KBM-7 (cell line): ENCODE results near the gene CDS2.

Experiments
- DNase-seq: peaks from one replicate; pipeline ENCODE4 v3.0.0-alpha.2; 2015
- in situ Hi-C: fragments of 300-500 bp; cut with MboI; formaldehyde crosslinking; loops from 2 replicates; pipeline ENCODE4 v1.14.3; 2020; ENCODE audit warnings: low sequenced_read_pairs, low pct_unique_long_range_greater_than_20kb, mixed read lengths

The CDS2 gene

DNA sequence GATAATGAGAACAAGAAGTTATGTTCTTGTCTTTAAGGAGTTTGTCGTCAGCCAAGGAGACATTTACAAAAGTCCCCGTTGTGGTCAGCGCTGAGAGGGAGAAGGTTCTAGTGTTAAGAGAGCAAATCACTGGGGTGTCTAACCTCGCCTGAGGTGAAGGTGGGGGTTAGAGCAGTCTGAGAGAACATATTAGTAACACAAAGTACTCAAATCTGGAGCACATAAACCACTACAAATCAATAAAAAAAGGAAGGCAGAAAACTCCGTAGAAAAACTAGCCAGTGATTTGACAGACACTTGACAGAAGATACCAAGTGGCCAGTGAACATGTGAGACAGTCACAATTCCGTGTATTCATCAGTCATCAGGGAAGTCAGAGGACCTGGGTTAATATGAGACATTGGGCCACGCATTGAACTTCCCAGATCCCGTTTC is 45.4 kb downstream of the CDS2 start:
- in situ Hi-C loops, result no loop called here
- no peak for DNase-seq

DNA sequence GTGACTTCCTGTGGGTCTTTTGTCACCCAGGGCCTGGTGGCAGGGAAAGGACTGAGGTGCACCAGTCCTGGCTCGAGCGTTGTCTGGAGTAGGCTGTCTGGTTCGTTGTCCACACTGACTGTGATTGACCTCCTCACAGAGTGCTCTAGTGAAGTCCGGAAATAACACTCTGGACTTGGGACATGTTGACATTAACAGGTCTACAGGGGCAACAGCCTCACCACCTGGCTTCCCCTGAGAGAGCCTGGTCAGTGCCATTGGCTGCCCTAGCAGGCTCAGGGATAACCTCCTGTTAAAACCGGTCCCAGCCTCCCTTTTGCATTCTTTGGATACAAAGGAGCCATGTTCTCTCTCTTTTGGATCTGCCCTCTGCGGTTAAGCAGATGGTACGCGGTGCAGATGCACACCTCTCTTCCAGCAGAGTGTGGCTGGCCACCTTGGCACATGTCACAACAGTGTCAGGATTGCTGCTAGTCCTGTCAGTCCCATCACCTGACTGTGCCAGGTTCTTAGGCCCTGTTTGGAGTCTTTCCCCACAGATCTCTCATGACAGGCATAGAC is 46.2 kb downstream of the CDS2 start:
- in situ Hi-C loops, result no loop called here
- DNase-seq, result no peak

DNA sequence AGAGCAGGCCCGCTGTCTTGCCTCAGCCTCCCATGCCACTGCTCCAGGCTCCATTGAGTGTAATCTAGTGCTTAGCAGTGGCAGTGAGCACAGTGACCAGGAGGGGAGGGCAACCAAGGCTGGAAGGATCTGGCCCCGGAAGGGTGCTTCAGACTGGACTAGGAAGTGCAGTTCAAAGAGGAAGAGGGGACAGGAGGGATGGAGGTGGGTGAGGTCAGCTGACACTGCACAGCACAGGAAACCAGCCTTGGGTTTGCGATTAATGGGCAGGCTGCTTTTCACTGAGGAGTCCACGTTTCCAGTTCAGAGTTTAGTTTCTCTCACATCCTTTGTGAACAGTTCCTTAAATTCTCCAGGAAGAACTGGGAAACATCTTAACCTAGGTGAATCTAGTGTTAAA is 46.9 kb downstream of the CDS2 start:
- DNase-seq, result no peak

DNA sequence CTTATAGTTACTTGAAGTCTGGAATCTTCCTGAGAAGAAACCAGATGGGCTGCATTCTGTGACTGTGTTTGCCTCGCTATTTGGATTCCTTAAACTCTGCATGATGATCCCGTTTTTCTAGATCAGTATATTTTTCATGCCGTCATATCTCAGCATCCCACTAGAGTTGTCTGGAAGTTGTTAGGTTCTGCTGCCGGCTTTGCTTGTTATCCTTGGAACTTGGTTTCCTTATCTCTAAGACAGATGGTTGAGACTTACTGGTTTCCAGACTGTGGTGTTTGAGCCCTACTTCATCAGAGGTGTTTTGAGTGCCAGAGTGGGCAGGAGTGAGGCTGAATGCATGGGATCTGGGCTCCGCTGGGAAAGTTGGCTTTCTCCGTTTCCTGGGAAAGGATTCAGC is 50.3 kb downstream of the CDS2 start:
- DNase-seq, result no peak
- in situ Hi-C loops, result no loop called here

More for the DNA sequence above, 46.9 kb downstream of the CDS2 start:
- in situ Hi-C loops, result no loop called here

DNA sequence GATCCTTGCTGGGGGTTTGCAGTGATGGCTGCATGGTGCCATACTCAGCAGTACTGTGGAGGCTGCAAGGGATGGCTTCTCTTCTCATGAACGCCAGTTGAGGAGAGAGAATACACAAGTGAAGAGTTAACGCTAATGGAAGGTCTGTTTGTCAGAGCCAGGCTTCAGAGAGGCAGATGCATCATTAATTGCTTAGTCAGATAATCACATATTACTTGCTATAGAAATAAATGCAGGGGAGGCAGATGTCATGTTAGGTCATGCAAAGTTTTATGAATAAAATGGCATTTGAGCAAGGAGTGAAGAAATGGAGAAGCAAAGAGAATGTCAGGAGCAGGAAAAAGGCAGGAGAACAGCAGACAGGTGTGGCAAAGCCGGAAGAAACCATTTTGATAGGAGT is 51.2 kb downstream of the CDS2 start:
- DNase-seq, result no peak
- in situ Hi-C loops, result no loop called here

DNA sequence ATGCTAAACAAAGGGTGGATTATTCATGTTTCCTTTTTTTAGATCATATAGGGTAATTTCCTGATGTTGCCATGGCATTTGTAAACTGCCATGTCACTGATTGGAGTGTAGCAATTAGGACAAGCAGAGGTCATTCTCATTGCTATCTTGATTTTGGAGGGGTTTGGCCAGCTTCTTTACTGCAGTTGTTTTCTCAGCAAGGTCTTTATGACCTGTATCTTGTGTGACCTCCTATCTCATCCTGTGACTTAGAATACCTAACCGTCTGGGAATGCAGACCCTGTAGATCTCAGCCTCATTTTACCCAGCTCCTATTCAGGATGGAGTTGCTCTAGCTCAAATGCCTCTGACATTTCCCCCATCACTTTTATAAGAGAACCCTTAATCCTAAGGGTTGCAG is 53.6 kb downstream of the CDS2 start:
- DNase-seq, result no peak
- in situ Hi-C loops, result loop anchor here (10.0 kb wide), 1 partner anchor 46 kb away; no protein-coding TSS in a partner anchor

DNA sequence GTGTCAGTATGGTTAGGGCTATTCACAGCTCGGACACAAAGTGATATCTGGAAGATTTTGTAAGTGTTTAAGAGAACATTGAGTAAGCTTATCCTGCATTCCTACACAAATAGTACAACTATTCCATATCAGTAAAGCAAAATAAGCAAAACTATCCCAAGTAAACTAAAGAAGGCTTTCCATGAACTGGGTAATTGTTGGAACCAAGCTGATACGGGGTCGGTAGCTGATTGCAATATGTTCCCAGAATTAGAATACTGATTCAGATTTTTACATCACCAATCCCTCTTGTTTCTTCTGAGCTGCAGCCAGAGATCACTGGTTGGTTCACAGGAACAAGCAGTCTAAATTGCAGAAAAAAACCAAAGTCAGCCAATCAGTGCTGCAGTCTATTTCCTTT is 54.1 kb downstream of the CDS2 start:
- in situ Hi-C loops, result loop anchor here (10.0 kb wide), 1 partner anchor 46 kb away; no protein-coding TSS in a partner anchor
- DNase-seq, result no peak

DNA sequence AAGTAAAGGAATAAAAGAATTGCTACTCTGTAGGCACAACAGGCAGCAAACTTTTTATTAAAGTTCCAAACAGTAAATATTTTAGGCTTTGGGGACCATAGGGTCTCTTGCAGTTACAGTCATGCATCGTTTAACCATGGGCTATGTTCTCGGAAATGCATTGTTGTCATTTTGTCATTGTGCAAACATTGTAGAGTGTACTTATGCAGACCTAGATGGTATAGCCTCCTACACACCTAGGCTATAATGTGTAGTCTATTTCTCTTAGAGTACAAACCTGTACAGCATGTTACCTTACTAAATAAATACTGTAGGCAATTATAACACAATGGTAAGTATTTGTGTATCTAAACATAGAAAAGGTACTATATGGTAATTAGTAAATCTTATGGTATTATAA is 54.7 kb downstream of the CDS2 start:
- in situ Hi-C loops, result loop anchor here (10.0 kb wide), 1 partner anchor 47 kb away; no protein-coding TSS in a partner anchor
- no peak for DNase-seq

DNA sequence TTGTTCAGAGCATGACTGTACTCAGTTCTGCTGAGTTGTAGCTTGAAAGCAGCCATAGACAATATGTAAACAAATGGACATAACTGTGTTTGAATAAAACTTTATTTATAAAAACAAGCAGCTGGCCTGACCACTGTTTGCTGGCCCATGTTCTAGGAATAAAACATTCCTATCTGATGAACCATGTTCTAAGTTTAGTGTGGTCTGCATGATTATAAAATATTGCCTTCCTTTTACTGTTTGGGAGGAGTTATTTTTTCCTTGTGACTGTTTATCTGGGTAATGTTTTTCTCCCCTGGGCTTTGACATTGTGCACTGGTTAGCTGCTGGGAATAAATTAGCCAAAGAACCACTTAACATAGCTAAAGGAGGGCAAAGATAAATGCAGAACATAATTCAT is 55.1 kb downstream of the CDS2 start:
- DNase-seq, result no peak

DNA sequence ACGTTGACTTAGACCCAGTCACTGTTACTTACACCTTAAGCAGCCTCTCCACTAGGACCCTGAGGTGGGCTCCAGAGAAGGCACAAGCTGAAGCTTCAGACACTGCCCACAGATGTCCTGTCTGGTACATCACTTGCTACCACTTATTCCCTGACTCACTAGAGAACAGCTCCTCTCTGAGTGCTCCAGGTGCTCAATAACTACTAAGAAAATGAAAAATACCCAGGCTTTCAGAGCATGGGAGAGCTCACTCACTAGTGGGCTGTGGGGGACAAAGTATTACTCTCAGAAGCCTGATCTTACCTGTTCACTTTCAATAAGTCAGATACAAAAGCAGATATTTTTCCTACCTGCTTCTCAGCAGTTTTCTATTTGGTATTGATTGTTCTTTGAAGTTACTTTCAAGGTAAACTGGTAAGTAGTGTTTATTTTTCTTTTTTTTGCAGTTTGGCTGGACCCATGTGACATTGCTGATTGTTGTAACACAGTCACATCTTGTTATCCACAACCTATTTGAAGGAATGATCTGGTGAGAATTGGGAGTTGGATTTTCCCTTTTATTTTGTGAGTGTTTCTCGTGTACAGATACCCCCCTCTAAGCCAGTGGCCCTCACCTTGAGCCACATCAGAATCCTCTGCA is 55.9 kb downstream of the CDS2 start:
- in situ Hi-C loops, result loop anchor here (10.0 kb wide), 1 partner anchor 48 kb away; no protein-coding TSS in a partner anchor

More for the DNA sequence above, 55.1 kb downstream of the CDS2 start:
- in situ Hi-C loops, result loop anchor here (10.0 kb wide), 1 partner anchor 47 kb away; no protein-coding TSS in a partner anchor

DNA sequence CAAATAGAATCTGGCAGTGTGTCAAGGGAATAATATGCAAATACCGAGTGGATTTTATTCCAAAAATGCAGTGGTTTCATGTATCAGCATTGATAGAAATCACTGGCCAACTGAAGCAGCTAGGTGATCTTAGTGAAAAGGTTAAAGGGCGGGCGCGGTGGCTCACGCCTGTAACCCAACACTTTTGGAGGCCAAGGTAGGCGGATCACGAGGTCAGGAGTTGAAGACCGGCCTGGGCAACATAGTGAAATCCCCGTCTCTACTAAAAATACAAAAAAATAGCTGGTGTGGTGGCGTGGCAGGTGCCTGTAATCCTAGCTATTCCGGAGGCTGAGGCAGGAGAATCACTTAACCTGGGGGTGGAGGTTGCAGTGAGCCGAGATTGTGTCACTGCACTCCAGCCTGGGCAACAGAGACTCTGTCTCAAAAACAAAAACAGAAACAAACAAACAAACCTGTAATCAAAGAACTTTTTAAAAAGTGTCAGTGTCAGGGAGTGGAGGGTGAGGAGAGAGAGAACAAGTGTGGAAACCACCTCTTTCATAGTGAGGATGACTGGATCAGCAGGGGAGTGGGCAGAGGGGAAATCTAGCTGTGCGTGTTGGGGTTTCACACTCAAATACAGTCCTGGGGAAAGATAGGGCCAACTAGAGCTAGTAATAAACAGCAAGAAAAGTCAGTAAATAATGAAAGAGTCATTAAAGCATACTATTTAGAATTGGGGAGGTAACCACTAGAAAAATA is 57.1 kb downstream of the CDS2 start:
- in situ Hi-C loops, result loop anchor here (10.0 kb wide), 1 partner anchor 49 kb away; no protein-coding TSS in a partner anchor

More for the DNA sequence above, 55.9 kb downstream of the CDS2 start:
- no peak for DNase-seq

DNA sequence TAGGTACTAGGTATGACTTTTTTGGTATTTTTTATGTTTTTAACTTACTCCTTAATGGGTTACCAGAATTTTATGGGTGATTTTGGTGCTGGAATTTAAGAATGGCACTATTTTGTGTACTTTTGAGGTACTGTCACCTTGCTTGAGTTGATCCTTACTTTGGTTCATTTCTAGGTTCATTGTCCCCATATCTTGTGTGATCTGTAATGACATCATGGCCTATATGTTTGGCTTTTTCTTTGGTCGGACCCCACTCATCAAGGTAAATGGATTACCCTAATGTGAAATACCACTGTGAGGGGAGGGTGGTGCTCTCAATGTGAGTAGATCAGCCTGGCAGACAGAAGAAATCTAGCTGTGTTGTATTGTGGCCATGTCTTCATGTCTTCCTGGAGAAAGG is 57.9 kb downstream of the CDS2 start:
- DNase-seq, result no peak
- in situ Hi-C loops, result loop anchor here (10.0 kb wide), 1 partner anchor 50 kb away; no protein-coding TSS in a partner anchor

More for the DNA sequence above, 57.1 kb downstream of the CDS2 start:
- no peak for DNase-seq

DNA sequence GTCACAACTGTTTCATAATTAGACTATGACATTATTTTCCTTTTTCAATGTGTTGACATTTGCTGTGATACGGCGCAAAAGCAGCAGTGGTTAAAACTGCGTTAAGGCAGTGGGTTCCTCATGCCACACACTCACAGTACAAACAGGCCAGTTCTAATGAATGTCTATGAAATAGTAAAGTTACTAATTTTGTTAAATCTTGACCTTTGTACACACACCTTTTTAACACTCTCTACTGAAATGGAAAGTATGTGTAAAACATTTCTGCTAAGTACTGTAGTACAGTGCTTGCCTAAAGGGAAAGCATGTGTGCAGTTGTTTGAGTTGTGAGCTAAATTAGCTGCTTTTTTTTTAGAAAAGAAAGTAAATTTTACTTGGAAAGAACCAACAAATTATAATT is 60.3 kb downstream of the CDS2 start:
- no peak for DNase-seq
- in situ Hi-C loops, result loop anchor here (10.0 kb wide), 1 partner anchor 52 kb away; no protein-coding TSS in a partner anchor

DNA sequence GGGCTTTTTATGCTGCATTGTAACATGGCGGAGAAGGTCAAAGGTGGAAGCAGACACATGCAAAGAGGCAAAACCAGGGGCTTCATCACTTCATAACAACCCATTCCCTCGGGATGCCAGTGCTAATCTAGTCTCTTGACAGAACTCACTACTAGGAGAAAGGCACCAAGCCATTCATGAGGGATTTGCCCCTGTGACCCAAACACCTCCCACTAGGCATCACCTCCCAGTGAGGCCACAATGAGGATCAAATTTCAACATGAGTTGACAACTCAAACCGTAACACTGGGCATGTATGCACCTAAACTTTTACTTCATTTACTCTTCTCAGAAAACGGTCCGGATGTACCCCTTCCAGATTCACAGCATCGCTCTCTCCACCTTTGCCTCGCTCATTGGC is 61.9 kb downstream of the CDS2 start:
- DNase-seq, result no peak
- in situ Hi-C loops, result loop anchor here (10.0 kb wide), 1 partner anchor 54 kb away; no protein-coding TSS in a partner anchor

DNA sequence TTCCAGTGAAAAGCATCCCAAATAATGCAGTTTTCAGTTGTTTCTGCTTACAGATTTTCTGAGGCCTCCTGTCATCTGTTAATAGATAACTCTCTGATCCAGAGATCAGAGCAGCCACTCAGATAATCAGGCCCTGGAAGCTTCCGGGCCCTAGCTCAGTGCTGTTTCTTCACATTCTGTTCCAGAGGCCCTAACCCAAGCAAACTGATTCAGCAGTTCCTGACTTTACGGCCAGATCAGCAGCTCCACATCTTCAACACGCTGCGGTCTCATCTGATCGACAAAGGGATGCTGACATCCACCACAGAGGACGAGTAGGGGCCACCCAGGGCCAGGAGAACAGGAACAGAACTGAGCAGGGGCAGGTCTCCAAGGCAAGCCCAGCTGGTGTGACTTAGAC is 63.1 kb downstream of the CDS2 start:
- in situ Hi-C loops, result loop anchor here (10.0 kb wide), 1 partner anchor 55 kb away; no protein-coding TSS in a partner anchor

DNA sequence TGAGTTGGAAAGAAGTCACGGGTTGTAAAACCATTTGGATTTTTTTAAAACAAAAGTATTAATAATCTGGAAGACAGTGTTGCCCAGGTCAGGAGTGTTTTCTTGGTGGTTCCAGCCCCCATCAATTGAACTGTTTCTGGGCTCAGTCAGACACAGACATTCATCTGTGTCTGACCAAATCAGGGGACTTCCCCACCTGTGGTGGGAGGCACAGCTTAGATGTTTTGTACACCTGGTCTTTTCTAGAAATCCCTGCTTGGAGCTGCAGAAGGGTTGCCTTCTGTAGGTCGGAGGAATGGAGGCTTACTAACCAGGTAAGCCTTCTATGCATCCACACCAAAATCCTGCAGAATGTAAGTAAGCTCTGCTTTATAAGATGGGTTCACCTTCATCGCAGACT is 63.6 kb downstream of the CDS2 start:
- in situ Hi-C loops, result no loop called here
- DNase-seq, result no peak

More for the DNA sequence above, 63.1 kb downstream of the CDS2 start:
- no peak for DNase-seq

DNA sequence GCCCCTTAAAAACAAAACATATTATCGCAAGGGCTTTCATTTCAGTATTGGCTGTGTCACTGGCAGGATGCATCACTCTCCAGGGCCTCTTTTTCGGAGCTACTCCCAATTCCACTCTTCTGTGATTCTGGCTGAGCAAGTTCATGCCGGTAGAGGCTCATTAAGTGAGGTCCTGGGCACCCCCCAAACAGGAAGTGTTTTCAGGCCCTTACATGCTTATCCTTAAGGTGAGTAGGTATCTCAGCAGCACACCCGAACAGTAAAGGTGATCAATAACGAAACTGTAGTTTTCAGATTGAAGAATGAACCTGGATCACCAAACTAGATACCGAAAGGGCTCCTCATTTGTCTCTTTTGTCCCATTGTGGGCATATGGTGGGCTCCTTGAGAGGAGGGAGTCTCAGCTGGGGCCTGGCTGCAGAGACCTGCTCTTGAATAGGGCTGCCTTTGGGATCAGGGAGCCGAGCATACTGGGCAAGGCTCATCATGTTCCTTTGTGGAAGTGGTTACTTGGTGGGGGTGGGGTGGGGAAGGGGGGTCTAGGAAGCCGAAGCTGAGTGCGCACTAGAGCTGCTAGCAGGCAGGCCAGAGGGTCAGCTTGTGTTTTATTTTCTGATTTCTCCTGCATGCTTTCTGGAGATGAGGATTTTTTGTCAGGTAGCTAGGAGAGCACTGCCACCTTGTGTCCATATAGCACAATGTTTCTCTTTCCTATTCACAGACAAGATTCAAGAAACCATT is 65.2 kb downstream of the CDS2 start:
- in situ Hi-C loops, result no loop called here
- DNase-seq, result peak; percentile 87

DNA sequence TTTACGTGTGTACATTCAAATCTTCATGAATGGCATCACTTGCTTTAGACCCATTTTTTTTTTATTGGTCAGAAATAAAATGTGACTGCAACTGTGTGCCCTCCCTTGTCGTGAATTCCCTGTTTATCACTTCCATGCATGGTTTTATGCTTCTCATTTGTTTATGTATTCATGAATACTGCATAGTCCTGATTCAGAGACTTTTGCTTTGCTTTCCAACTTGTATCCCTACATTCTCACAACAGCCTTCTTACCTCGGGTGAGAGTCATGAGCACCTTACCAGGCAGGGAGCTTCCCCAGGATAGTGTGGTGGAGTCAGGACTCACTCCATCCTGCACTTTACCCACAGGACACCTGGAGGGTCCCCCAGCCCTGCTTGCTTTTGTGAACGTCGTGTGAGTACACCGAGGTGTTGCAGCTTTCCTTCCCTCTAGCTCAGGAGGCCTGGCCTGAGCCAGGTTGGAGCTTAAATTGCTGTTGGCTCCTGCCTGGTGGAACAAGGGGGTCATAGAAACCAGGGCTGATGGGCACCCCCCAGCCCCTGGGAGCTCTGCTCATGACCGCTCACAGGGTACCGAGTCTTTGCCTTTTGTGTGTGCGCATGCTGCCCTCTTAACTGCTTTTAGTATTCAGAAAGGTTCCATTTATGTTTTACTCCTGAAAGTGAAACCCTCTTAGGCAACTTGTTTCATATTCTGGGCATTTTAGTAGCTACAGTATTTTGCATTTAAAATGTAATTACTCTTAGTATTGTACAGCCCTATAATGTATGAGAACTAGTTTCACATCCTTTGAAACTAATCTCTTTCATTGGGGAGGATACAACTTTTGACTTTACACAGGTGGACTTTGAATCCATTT is 66.0 kb downstream of the CDS2 start:
- in situ Hi-C loops, result no loop called here
- DNase-seq, result no peak
